ENCODE measurements around the gene LZTS2.

DNA sequence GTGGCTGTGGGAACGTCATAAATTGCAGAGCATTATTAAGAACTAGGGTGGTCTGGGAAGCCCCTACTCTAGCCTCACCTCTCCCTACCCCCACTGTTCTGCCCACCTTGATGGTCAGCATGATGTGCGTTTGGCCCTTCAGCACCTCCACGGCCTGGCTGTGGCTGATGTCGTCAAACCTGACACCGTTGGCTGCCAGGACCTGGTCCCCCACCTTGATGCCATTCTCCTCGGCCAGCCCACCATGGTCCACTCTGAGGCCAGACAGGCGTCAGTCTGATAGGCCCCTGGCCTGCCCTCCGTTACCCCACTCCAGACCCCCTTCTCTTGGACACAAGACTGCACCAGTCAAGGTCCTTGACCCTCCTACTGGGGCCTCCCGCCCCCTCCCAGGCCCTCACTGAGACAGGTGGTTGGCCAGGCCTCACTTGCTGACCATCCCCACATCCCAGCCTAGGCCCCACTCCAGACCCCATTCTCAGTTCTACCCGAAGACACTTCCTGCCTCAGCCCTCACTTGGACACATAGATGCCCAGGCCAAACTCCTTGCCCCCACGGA is 22.2 kb downstream of the LZTS2 start:
- TF ChIP-seq EGR1 (IDR thresholded peaks at IDR 0.05; ENCODE audit: borderline replicate concordance, low read depth, low read length) (no peak), POLR2A (IDR thresholded peaks at IDR 0.05; ENCODE audit: control extremely low read depth in 1 of 2, low read depth in 2 of 2, low read length in 2 of 2) (no peak), CHD1 (IDR thresholded peaks at IDR 0.05; ENCODE audit: low read depth, low read length) (no peak), TAF1 (IDR thresholded peaks at IDR 0.05; ENCODE audit: low read depth, low read length) (no peak)
- TF ChIP-seq, protein P1, sequence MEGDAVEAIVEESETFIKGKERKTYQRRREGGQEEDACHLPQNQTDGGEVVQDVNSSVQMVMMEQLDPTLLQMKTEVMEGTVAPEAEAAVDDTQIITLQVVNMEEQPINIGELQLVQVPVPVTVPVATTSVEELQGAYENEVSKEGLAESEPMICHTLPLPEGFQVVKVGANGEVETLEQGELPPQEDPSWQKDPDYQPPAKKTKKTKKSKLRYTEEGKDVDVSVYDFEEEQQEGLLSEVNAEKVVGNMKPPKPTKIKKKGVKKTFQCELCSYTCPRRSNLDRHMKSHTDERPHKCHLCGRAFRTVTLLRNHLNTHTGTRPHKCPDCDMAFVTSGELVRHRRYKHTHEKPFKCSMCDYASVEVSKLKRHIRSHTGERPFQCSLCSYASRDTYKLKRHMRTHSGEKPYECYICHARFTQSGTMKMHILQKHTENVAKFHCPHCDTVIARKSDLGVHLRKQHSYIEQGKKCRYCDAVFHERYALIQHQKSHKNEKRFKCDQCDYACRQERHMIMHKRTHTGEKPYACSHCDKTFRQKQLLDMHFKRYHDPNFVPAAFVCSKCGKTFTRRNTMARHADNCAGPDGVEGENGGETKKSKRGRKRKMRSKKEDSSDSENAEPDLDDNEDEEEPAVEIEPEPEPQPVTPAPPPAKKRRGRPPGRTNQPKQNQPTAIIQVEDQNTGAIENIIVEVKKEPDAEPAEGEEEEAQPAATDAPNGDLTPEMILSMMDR (IDR thresholded peaks at IDR 0.05; ENCODE audit: control extremely low read depth in 1 of 3, insufficient read depth in 1 of 3, low read depth in 1 of 3, low read length in 3 of 3) = no peak
